GM12891 (cell line): ENCODE results near the gene GMDS.

Experiments
- POLR2A ChIP-seq: IDR thresholded peaks from 2 replicates; pipeline ENCODE4 v1.6.1; 2011; ENCODE audit warnings: low read depth, low read length, control low read depth
- POLR2AphosphoS5 ChIP-seq: IDR thresholded peaks from 2 replicates; pipeline ENCODE4 v1.6.1; 2011; ENCODE audit warnings: low read depth, low read length, control low read depth
- POU2F2 ChIP-seq: IDR thresholded peaks from 2 replicates; pipeline ENCODE4 v1.6.1; 2011; ENCODE audit warnings: low read depth, mild to moderate bottlenecking, control low read depth, low read length, moderate library complexity
- SPI1 ChIP-seq: IDR thresholded peaks from 2 replicates; pipeline ENCODE4 v1.6.1; 2011; ENCODE audit warnings: low read depth, low read length, control low read depth
- TAF1 ChIP-seq: IDR thresholded peaks from 2 replicates; pipeline ENCODE4 v1.6.1; 2011; ENCODE audit warnings: low read depth, low read length, control low read depth

GRCh38 chr6:1841136-1841535, 404.3 kb downstream of the GMDS start:
- TF ChIP-seq POLR2AphosphoS5, result no peak
- TF ChIP-seq POLR2A, result no peak
- no peak for TF ChIP-seq TAF1
- TF ChIP-seq SPI1, result no peak
- no peak for TF ChIP-seq POU2F2
